H1 (cell line): ENCODE measurements around the gene F10. TPM values are rescaled to one million over a fixed set of nuclear protein-coding genes. Genes with fewer than 3 reads are reported as not detected.

Experiments used
- CTCF ChIA-PET: fragments of 300-600 bp; sonication (Branson Sonifier 250); formaldehyde crosslinking; loops from one replicate; lab custom pipeline; 2021; ENCODE audit not compliant: partially characterized antibody; lab: Charles Lee
- POLR2A ChIA-PET: fragments of 300-600 bp; sonication (Branson Sonifier 250); formaldehyde crosslinking; loops from one replicate; lab custom pipeline; 2021; ENCODE audit warnings: inconsistent platforms; ENCODE audit not compliant: partially characterized antibody; lab: Charles Lee
- DNase-seq, 2 experiments: peaks; one replicate each; pipeline versions ENCODE4 v3.0.0 to v3.0.0-alpha.2; 2010 to 2022; ENCODE audit warnings: low spot score in 2 of 2, low read depth in 1 of 2, mixed read lengths in 1 of 2
- FAIRE-seq: peaks from 2 replicates; lab custom pipeline; 2011; peaks lifted over from hg19 to GRCh38; lab: Jason Lieb, UNC
- H2AFZ ChIP-seq: 2 replicates; pipeline ENCODE4 v1.8.1; 2012; ENCODE audit warnings: low read length, inconsistent platforms
- H2AK5ac ChIP-seq: 2 replicates; pipeline ENCODE4 v1.6.1; 2013; ENCODE audit warnings: low read depth, low read length
- H2BK120ac ChIP-seq: replicated peaks from 2 replicates; pipeline ENCODE3; 2013; ENCODE audit warnings: low read depth, low read length, inconsistent platforms
- H2BK12ac ChIP-seq: 2 replicates; pipeline ENCODE4 v1.6.1; 2013; ENCODE audit warnings: low read depth, low read length
- H2BK15ac ChIP-seq: 2 replicates; pipeline ENCODE4 v1.6.1; 2013; ENCODE audit warnings: low read length
- H2BK20ac ChIP-seq: 2 replicates; pipeline ENCODE4 v1.6.1; 2013; ENCODE audit warnings: low read length
- H2BK5ac ChIP-seq: 2 replicates; pipeline ENCODE4 v1.6.1; 2013; ENCODE audit warnings: low read depth, low read length
- H3K14ac ChIP-seq: 2 replicates; pipeline ENCODE4 v1.6.1; 2013; ENCODE audit warnings: inconsistent platforms; ENCODE audit not compliant: insufficient read length
- H3K18ac ChIP-seq: 2 replicates; pipeline ENCODE4 v1.6.1; 2013; ENCODE audit warnings: low read length; ENCODE audit errors: extremely low read depth
- H3K23ac ChIP-seq: 2 replicates; pipeline ENCODE4 v1.6.1; 2013; ENCODE audit warnings: inconsistent platforms; ENCODE audit not compliant: insufficient read length
- H3K23me2 ChIP-seq: 2 replicates; pipeline ENCODE4 v1.6.1; 2013; ENCODE audit warnings: low read depth, low read length
- H3K27ac ChIP-seq: 2 replicates; pipeline ENCODE4 v1.6.1; 2011; ENCODE audit warnings: low read depth, low read length, inconsistent platforms
- H3K27me3 ChIP-seq, 4 experiments: replicated peaks in 1 of 4; 1 replicate in 1 of 4; 2 replicates in 3 of 4; pipeline versions ENCODE4 v1.6.1 to v1.8.1; 2011 to 2013; ENCODE audit warnings: low read length in 3 of 4, mild to moderate bottlenecking in 3 of 4, inconsistent platforms in 2 of 4, mixed read lengths in 2 of 4, moderate library complexity in 1 of 4; ENCODE audit not compliant: control insufficient read depth in 3 of 4, insufficient read depth in 3 of 4; ENCODE audit errors: extremely low read depth in 1 of 4
- H3K36me3 ChIP-seq, 4 experiments: 2 replicates each; pipeline versions ENCODE4 v1.6.1 to v1.8.1; 2011 to 2013; ENCODE audit warnings: mild to moderate bottlenecking in 4 of 4, low read length in 3 of 4, moderate library complexity in 2 of 4, control low read depth in 1 of 4, inconsistent platforms in 1 of 4; ENCODE audit not compliant: insufficient read depth in 4 of 4, control insufficient read depth in 2 of 4
- H3K4ac ChIP-seq: replicated peaks from 2 replicates; pipeline ENCODE3; 2013; ENCODE audit warnings: low read length, low read depth, mixed read lengths, inconsistent platforms; ENCODE audit not compliant: insufficient read length
- H3K4me1 ChIP-seq, 4 experiments: replicated peaks in 1 of 4; 1 replicate in 1 of 4; 2 replicates in 3 of 4; pipeline versions ENCODE4 v1.6.1 to v1.8.1; 2011 to 2013; ENCODE audit warnings: low read length in 3 of 4, inconsistent platforms in 2 of 4, mixed read lengths in 1 of 4; ENCODE audit not compliant: insufficient read depth in 4 of 4, control insufficient read depth in 3 of 4
- H3K4me2 ChIP-seq, 2 experiments: 2 replicates each; pipeline versions ENCODE4 v1.6.1 to v1.8.1; 2011 to 2013; ENCODE audit warnings: low read depth in 2 of 2, low read length in 2 of 2, control low read depth in 1 of 2, inconsistent platforms in 1 of 2, mild to moderate bottlenecking in 1 of 2; ENCODE audit not compliant: insufficient read depth in 1 of 2
- H3K4me3 ChIP-seq, 4 experiments: fragments of 200-600, 300-600 bp in 1 of 4; sonication (generic), shearing (Covaris generic), sonication (Bioruptor Twin) in 1 of 4; 2 replicates each; pipeline versions ENCODE4 v1.5.1 to v1.8.1; 2011 to 2016; ENCODE audit warnings: low read length in 4 of 4, low read depth in 3 of 4, control low read depth in 2 of 4, inconsistent platforms in 2 of 4, mild to moderate bottlenecking in 2 of 4, mixed read lengths in 1 of 4, moderate library complexity in 1 of 4; ENCODE audit not compliant: insufficient read depth in 2 of 4; ENCODE audit errors: extremely low read depth in 1 of 4
- H3K56ac ChIP-seq: replicated peaks from 2 replicates; pipeline ENCODE3; 2013; ENCODE audit warnings: low read depth, mild to moderate bottlenecking, mixed read lengths, low read length, inconsistent platforms; ENCODE audit not compliant: insufficient read length
- H3K79me1 ChIP-seq: 2 replicates; pipeline ENCODE4 v1.6.1; 2013; ENCODE audit warnings: low read depth, low read length, control low read depth
- H3K79me2 ChIP-seq, 2 experiments: 2 replicates each; pipeline versions ENCODE4 v1.6.1 to v1.8.1; 2012 to 2013; ENCODE audit warnings: low read length in 2 of 2, mild to moderate bottlenecking in 2 of 2, inconsistent platforms in 1 of 2; ENCODE audit not compliant: insufficient read depth in 2 of 2, control insufficient read depth in 1 of 2
- H3K9ac ChIP-seq, 4 experiments: replicated peaks in 1 of 4; 1 replicate in 1 of 4; 2 replicates in 3 of 4; pipeline versions ENCODE4 v1.6.1 to v1.8.1; 2011 to 2013; ENCODE audit warnings: low read depth in 3 of 4, low read length in 3 of 4, control low read depth in 2 of 4, mild to moderate bottlenecking in 2 of 4, moderate library complexity in 2 of 4, inconsistent platforms in 1 of 4; ENCODE audit errors: extremely low read depth in 1 of 4
- H3K9me3 ChIP-seq, 2 experiments: 2 replicates each; pipeline versions ENCODE4 v1.6.1 to v1.8.1; 2012 to 2013; ENCODE audit warnings: mild to moderate bottlenecking in 2 of 2, moderate library complexity in 2 of 2, control low read depth in 1 of 2, inconsistent platforms in 1 of 2, low read depth in 1 of 2, low read length in 1 of 2, mixed read lengths in 1 of 2; ENCODE audit not compliant: insufficient read depth in 2 of 2
- H4K20me1 ChIP-seq, 2 experiments: replicated peaks in 1 of 2; 2 replicates each; pipeline versions ENCODE3 to v1.8.1; 2011 to 2013; ENCODE audit warnings: inconsistent platforms in 2 of 2, low read length in 2 of 2, mild to moderate bottlenecking in 1 of 2; ENCODE audit not compliant: insufficient read depth in 2 of 2, control insufficient read depth in 1 of 2
- H4K5ac ChIP-seq: 2 replicates; pipeline ENCODE4 v1.6.1; 2013; ENCODE audit warnings: low read length, low read depth, mixed read lengths, inconsistent platforms; ENCODE audit not compliant: insufficient read length
- H4K8ac ChIP-seq: 2 replicates; pipeline ENCODE4 v1.8.0; 2013; ENCODE audit warnings: mild to moderate bottlenecking, moderate library complexity, low read length, inconsistent platforms; ENCODE audit not compliant: insufficient read depth; ENCODE audit errors: extremely low read depth
- H4K91ac ChIP-seq: replicated peaks from 2 replicates; pipeline ENCODE3; 2013; ENCODE audit warnings: low read length, mixed read lengths, inconsistent platforms; ENCODE audit not compliant: insufficient read length
- ATF2 ChIP-seq: IDR thresholded peaks from 2 replicates; pipeline ENCODE4 v1.6.1; 2012; ENCODE audit warnings: low read length, inconsistent platforms
- CHD1 ChIP-seq: IDR thresholded peaks from 2 replicates; pipeline ENCODE4 v1.6.1; 2012; ENCODE audit warnings: low read depth, low read length, improper control_type of control experiment
- GABPA ChIP-seq: IDR thresholded peaks from 2 replicates; pipeline ENCODE4 v1.6.1; 2011; ENCODE audit warnings: mild to moderate bottlenecking, low read length, moderate library complexity, borderline replicate concordance; ENCODE audit not compliant: insufficient read depth
- KDM1A ChIP-seq: fragments of 200-600, 300-600 bp; sonication (generic); IDR thresholded peaks from 2 replicates; pipeline ENCODE4 v1.7.1; 2016; ENCODE audit warnings: mild to moderate bottlenecking, low read length, borderline replicate concordance
- NANOG ChIP-seq: IDR thresholded peaks from 2 replicates; pipeline ENCODE4 v1.6.1; 2011; ENCODE audit warnings: low read length, low read depth, mild to moderate bottlenecking, inconsistent platforms; ENCODE audit not compliant: insufficient read depth, poor library complexity, severe bottlenecking
- RAD21 ChIP-seq, 2 experiments: IDR thresholded peaks in 1 of 2; conservative IDR thresholded peaks in 1 of 2; 2 replicates each; pipeline ENCODE4 v1.6.1; 2011; ENCODE audit warnings: low read depth in 2 of 2, low read length in 2 of 2, improper control_type of control experiment in 1 of 2, inconsistent platforms in 1 of 2, mild to moderate bottlenecking in 1 of 2, moderate library complexity in 1 of 2
- TCF12 ChIP-seq: IDR thresholded peaks from 2 replicates; pipeline ENCODE4 v1.6.1; 2011; ENCODE audit warnings: low read depth, mild to moderate bottlenecking, low read length
- WGBS, 2 experiments: shearing (Covaris generic) in 1 of 2; methylation state at CpG; one replicate each; pipeline versions ENCODE4 v1.1.6 to v1.1.7; 2013 to 2015; ENCODE audit warnings: low lambda C conversion rate in 2 of 2, mixed read lengths in 2 of 2, inconsistent platforms in 1 of 2, low coverage in 1 of 2, missing lambda C conversion rate in 1 of 2; ENCODE audit not compliant: insufficient replicate concordance in 2 of 2, insufficient coverage in 1 of 2, insufficient read length in 1 of 2; ENCODE audit errors: extremely low coverage in 1 of 2, missing lambda C conversion rate in 1 of 2; 5-methylcytosine and 5-hydroxymethylcytosine counted together
- polyA plus RNA-seq, 7 experiments: library from polyadenylated mRNA; depleted of rRNA in 3 of 7; stranded (reverse) in 5 of 7; unstranded in 2 of 7; fragments of >200 nt in 5 of 7; fragments of 200-250 nt in 2 of 7; gene quantifications; 1 replicate in 5 of 7; 2 replicates in 1 of 7; 4 replicates in 1 of 7; pipeline versions ENCODE4 v1.2.1 to v1.2.3, GENCODE V29; 2011 to 2013; ENCODE audit warnings: missing spikeins in 2 of 7, mixed read lengths in 2 of 7
- total RNA-seq: library from RNA; stranded (reverse); fragmentation: NEBNext Ultra II Directional; extraction: Animal tissue kit (Norgen Biotek cat#: 25700); gene quantifications from 2 replicates; pipeline ENCODE4 v1.2.1, GENCODE V29; 2021

The F10 gene
- total and polyA plus RNA-seq, 2 of the 8 experiments (the other 6 are each of a cell fraction or from before 2014, with no cell fraction given) = 2.0 to 4.2 TPM

GRCh38 chr13:113140677-113141600 lies 18.3 kb downstream of the F10 start:
- DNase-seq (no peak), FAIRE-seq (no peak)
- H2BK20ac ChIP-seq = no peak overlapping the region
- H2BK5ac ChIP-seq = no peak overlapping the region
- no peak overlapping the region for H3K56ac ChIP-seq
- peak overlapping the region; percentile 17 for H4K91ac ChIP-seq
- CTCF ChIA-PET = interaction anchor here (1.2 to 1.6 kb wide), 3 partner anchors 17 to 111 kb away, joined by 3 to 5 read pairs (median 5); no protein-coding TSS in a partner anchor
- H3K14ac ChIP-seq = no peak overlapping the region
- H2BK120ac ChIP-seq = no peak overlapping the region
- no peak overlapping the region for H3K4me3 ChIP-seq
- H3K9me3 ChIP-seq = no peaks in the 10 kb centered on the region
- TF ChIP-seq NANOG (no peak), TCF12 (no peak), KDM1A (0 out of 2 replicates have a peak, but pooled peaks have one; percentile 22), RAD21 (IDR thresholded peaks at IDR 0.05 in 1 of 2, conservative IDR thresholded peaks at IDR 0.05 in 1 of 2; ENCODE audit: low read depth in 2 of 2, low read length in 2 of 2) (no peak), CHD1 (no peak), ATF2 (no peak), GABPA (no peak)
- TF ChIP-seq, all 59 proteins: peak for 1
- Histone ChIP-seq H3K9ac (no peak overlapping the region), H3K4me1 (peaks cover 0 to 3% (median under 1%) of the 10 kb centered on the region in 4 experiments; a peak in 4 of 7 replicates), H3K4ac (no peak overlapping the region), H3K36me3 (no peaks in the 10 kb centered on the region), H3K23me2 (no peaks in the 10 kb centered on the region), H2AFZ (no peak overlapping the region), H2AK5ac (no peak overlapping the region), H2BK12ac (peak overlapping the region; percentile 17; the same call in 1 of the 2 replicates), H3K18ac (no peak overlapping the region), H3K23ac (no peak overlapping the region), H4K20me1 (no peaks in the 10 kb centered on the region), H2BK15ac (no peak overlapping the region), H3K27ac (no peak overlapping the region), H4K5ac (no peak overlapping the region), H3K4me2 (no peak overlapping the region), H3K79me2 (no peaks in the 10 kb centered on the region), H3K79me1 (no peaks in the 10 kb centered on the region), H4K8ac (no peak overlapping the region), H3K27me3 (no peaks in the 10 kb centered on the region)
- 91% methylated on average over 24 of the region's 26 CpGs; no CpG with 5 or more reads in 1 of the 2 experiments for WGBS, 2 experiments
- POLR2A ChIA-PET = interaction anchor here (1.2 kb wide), 1 partner anchor 11 kb away, joined by 3 read pairs; no protein-coding TSS in a partner anchor
